ENCODE results near the gene KCNH3.

The KCNH3 gene

DNA sequence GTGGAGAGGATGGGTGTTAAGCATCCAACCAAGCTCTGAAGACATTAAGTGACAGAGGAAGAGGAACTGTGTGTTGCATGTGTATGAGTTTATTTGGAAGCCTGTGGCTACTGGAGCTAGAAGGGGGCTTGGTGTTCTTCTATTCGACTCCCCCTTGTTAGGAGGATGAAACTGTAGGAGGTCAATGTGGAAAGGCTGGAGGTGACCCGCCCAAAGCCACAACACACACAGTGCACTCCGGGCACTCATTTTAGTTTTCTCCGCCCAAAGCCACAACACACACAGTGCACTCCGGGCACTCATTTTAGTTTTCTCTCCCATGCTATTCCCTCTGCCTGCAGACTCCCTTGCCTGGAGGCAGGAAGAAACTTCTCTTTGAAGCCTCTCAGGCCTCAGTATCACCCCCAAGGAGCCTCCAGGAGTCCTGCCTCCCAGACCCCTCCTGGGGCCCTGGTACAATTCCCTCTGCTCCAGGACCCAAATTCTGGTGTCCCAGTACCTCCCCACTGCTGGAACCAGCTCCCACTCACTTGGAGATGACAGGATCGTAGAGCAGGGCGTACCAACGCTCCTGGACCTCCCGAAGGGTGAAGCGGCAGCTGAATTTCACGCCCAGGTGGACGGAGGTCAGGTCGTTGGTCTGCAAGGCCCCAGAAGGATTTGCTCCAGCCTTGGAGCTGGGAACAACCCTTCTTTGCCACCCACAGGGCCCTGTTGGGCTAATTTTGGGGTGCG is 25.3 kb downstream of the KCNH3 start:
- Histone ChIP-seq H3K27ac (no peak overlapping the region), H3K4me3 (ENCODE audit: low read depth, low read length) (no peak overlapping the region), H3K27me3 (replicated peaks) (no peaks in the 10 kb centered on the region), H3K36me3 (replicated peaks) (peaks cover 50% of the 10 kb centered on the region)
- TF ChIP-seq, protein P1, sequence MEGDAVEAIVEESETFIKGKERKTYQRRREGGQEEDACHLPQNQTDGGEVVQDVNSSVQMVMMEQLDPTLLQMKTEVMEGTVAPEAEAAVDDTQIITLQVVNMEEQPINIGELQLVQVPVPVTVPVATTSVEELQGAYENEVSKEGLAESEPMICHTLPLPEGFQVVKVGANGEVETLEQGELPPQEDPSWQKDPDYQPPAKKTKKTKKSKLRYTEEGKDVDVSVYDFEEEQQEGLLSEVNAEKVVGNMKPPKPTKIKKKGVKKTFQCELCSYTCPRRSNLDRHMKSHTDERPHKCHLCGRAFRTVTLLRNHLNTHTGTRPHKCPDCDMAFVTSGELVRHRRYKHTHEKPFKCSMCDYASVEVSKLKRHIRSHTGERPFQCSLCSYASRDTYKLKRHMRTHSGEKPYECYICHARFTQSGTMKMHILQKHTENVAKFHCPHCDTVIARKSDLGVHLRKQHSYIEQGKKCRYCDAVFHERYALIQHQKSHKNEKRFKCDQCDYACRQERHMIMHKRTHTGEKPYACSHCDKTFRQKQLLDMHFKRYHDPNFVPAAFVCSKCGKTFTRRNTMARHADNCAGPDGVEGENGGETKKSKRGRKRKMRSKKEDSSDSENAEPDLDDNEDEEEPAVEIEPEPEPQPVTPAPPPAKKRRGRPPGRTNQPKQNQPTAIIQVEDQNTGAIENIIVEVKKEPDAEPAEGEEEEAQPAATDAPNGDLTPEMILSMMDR (IDR thresholded peaks at IDR 0.05; ENCODE audit: low read depth, low read length, missing control alignments): no peak
- DNase-seq: no peak
- in situ Hi-C loops (cut with HindIII; ENCODE audit: low pct_ligation_motif_present, low sequenced_read_pairs): no loop called here

DNA sequence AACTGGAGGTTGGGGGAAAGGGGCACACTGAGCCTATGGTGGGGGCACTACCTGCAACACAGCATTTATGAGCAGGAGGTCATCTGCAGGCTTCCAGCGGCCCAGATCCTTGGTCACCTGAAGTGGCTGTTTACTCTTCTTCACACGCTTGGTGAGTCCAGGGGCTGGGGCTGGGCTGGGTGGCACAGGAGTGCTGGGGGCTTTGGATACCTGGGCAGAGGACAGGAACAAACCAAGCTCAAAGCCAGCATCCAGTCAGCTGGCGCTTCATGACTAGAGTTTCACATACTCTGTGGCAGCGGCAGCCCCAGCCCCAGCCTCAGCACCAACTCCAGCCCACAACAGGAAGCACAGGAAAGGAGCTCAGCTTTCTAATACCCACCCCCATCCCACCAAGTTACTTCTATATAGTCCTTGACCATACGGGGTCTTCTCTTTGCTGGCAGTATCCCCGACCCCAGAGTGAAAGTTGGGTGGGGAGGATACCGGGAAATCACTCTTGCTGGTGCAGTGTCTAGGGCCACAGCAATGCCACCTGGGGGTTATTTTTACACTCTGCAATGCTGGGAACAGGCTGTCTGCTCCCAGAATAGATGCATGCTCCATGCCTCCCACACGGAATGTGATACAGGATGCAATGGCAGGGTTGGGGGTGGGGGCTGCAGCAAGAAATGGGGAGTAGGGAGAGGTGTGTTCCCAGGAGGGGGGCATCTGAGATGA is 26.0 kb downstream of the KCNH3 start:
- no peak for DNase-seq
- Histone ChIP-seq H3K27ac (no peak overlapping the region), H3K36me3 (replicated peaks) (peaks cover 42% of the 10 kb centered on the region)

DNA sequence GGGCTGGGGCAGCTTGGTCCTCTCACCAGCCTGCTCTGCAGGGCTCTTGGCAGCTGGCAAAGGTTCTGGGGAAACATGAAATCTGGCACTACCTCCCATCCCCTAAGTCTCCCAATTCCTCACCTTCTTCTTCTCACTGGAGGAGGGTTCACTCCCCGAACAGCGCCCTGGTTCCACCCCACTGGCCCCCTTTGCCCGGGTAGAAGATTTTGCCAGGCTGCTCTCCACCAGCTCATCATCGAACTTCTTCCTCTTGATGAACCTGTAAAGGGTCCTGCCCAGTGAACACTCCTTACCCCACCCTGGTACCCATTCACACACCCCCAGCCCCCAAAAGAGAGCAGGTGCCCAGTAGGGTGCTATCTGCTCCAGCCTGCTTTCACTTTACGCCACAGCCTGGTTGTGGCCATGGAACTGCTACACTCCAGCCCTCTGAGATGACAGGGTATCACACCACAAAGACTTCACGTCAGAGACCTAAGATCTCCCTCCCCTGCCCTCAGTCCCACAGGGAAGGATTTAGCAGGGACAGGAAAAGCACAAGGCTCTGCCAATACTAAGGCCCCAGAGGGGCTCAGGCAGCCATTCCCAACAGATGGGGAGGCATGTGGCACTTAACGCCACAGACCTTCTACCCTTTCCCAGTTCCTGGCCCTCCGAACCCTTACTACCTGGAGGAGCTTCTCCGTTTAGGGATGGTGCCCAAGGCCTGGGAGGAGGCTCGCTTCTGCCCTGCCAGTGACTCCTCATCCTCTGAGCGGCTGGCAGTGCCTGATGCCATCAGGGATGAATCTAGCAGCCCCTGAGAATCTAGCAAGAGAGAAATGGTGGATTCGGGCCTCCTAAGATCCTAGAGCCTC is 26.8 kb downstream of the KCNH3 start:
- Histone ChIP-seq H3K27me3 (replicated peaks) (no peaks in the 10 kb centered on the region), H3K4me3 (ENCODE audit: low read depth, low read length) (no peak overlapping the region), H3K36me3 (replicated peaks) (peaks cover 38% of the 10 kb centered on the region), H3K27ac (no peak overlapping the region)
- DNase-seq: no peak
- TF ChIP-seq, protein P1 (IDR thresholded peaks at IDR 0.05; ENCODE audit: low read depth, low read length, missing control alignments): no peak
- in situ Hi-C loops (cut with HindIII; ENCODE audit: low pct_ligation_motif_present, low sequenced_read_pairs): no loop called here

More for the DNA sequence above, 26.0 kb downstream of the KCNH3 start:
- TF ChIP-seq, protein P1 (IDR thresholded peaks at IDR 0.05; ENCODE audit: low read depth, low read length, missing control alignments): no peak
- in situ Hi-C loops (cut with HindIII; ENCODE audit: low pct_ligation_motif_present, low sequenced_read_pairs): no loop called here
- Histone ChIP-seq H3K4me3 (ENCODE audit: low read depth, low read length) (no peak overlapping the region), H3K27me3 (replicated peaks) (no peaks in the 10 kb centered on the region)

DNA sequence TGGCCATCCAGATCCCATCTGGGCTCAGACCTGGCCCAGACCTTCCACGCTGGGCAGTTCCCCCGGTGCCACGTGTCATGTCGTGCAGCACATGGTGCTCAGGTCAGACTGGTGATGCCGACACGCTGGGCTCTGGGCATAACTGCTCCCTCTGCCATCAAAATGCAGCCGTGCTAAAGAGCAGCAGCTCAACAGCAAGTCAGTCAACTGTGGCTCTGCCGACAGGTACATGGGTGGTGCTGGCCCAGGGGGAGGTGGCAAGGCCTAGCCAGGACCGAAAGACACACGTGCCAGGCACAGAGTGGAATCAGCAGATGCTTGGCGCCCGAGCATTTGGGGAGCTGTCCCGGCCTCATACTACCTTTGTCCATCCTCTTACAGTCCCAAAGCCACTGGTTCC is 27.5 kb downstream of the KCNH3 start:
- H3K4me3 ChIP-seq (ENCODE audit: low read depth, low read length): no peak overlapping the region
- TF ChIP-seq, protein P1 (IDR thresholded peaks at IDR 0.05; ENCODE audit: low read depth, low read length, missing control alignments): no peak
- H3K27ac ChIP-seq: no peak overlapping the region
- no peaks in the 10 kb centered on the region for H3K27me3 ChIP-seq (replicated peaks)
- H3K36me3 ChIP-seq (replicated peaks): peaks cover 35% of the 10 kb centered on the region
- in situ Hi-C loops (cut with HindIII; ENCODE audit: low pct_ligation_motif_present, low sequenced_read_pairs): no loop called here
- DNase-seq: no peak

DNA sequence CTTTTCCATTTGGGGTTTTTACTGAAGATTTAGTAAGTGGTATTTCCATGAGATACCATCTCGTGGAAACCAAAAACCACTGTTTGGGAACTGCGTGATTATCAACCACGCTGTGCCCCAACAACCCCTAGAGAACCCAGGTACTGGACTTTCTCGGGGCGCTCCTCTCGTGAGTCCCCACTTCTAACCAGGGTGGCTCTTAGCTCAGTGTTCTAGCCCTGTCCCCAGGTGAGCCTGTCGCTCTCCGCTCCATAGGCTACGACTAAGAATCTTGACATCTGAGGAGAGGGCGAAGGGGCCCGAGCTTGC is 28.4 kb downstream of the KCNH3 start:
- TF ChIP-seq, protein P1 (IDR thresholded peaks at IDR 0.05; ENCODE audit: low read depth, low read length, missing control alignments): no peak
- peaks cover 27% of the 10 kb centered on the region for H3K36me3 ChIP-seq (replicated peaks)
- H3K4me3 ChIP-seq (ENCODE audit: low read depth, low read length): peak overlapping the region; percentile 80
- DNase-seq: no peak
- H3K27ac ChIP-seq: peak overlapping the region; percentile 92
- in situ Hi-C loops (cut with HindIII; ENCODE audit: low pct_ligation_motif_present, low sequenced_read_pairs): no loop called here
- H3K27me3 ChIP-seq (replicated peaks): no peaks in the 10 kb centered on the region

Measured in brain microvascular endothelial cell (primary cell).